ENCODE measurements around the gene GRM7.
"Not testable (repeated sequence)": the region's sequence is repeated elsewhere in the genome, so short reads cannot be mapped to it uniquely, and the experiment has no call there.

Gene GRM7

GRCh38 chr3:6912240-6912639, 51.3 kb downstream of the GRM7 start:
- DNase-seq = no peak
- H3K4me1 Mint-ChIP-seq (ENCODE audit: low read depth in 2 of 2) = no peaks in the 10 kb centered on the region
- H3K4me3 Mint-ChIP-seq = no peak overlapping the region
- peaks cover 0 to 4% of the 10 kb centered on the region in 2 donors for H3K9me3 Mint-ChIP-seq
- ATAC-seq (replicated peaks) = no peak
- H3K27me3 Mint-ChIP-seq = no peaks in the 10 kb centered on the region
- no peak overlapping the region for H3K27ac Mint-ChIP-seq
- no peaks in the 10 kb centered on the region for H3K36me3 Mint-ChIP-seq (ENCODE audit: insufficient read depth)

DNA sequence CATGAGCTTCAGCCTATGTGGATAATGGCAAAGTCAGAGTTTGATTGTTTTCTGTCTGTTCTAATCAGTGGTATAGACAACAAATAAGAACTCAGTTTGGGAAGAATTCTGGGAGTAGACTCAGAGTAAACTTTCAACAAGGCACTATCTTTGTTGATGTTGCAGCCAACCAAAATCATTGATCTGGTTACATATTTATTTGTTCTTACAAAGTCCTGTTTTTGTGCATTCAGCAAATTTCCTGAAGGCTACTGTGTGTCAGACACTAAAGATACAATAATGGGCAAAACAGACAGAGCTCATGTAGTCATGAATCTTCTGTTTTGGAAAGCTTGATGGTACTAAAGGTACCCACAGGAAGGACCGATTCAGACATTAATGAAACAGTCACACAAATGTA, 55.0 kb downstream of the GRM7 start:
- Mint-ChIP-seq H3K27me3 (no peaks in the 10 kb centered on the region), H3K9me3 (peaks cover 0 to 4% of the 10 kb centered on the region in 2 donors), H3K4me1 (ENCODE audit: low read depth in 2 of 2) (no peaks in the 10 kb centered on the region), H3K27ac (no peak overlapping the region), H3K36me3 (ENCODE audit: insufficient read depth) (no peaks in the 10 kb centered on the region), H3K4me3 (no peak overlapping the region)
- DNase-seq = no peak
- ATAC-seq (replicated peaks) = no peak

- ATAC-seq (replicated peaks) = no peak
- Mint-ChIP-seq H3K36me3 (ENCODE audit: insufficient read depth) (no peaks in the 10 kb centered on the region), H3K27ac (no peak overlapping the region), H3K4me1 (ENCODE audit: low read depth in 2 of 2) (no peaks in the 10 kb centered on the region), H3K4me3 (no peak overlapping the region), H3K9me3 (peaks cover 4 to 7% of the 10 kb centered on the region in 2 donors), H3K27me3 (no peaks in the 10 kb centered on the region)
- no peak for DNase-seq
These were observed 60.2 kb downstream of the GRM7 start for GRCh38 chr3:6921066-6921465.

DNA sequence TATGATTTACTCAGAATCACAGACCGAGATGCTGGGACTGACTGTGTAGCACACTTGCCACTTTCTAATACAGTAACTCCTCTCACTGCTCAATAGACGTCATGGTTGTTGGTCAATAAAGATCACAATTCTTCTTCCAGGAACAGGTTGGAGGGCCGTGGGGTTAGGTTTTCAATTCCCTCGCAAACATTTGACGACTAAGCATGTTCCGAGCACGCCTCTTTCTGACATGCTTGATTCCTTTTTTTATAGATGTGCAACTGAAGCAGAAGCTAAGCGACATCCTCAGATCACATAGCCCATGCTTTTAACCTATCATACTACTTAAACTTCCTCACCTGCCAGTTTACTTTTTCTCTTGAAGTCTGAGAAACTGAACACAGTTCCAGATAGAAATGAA, 61.0 kb downstream of the GRM7 start:
- Mint-ChIP-seq H3K9me3 (peaks cover 4 to 7% of the 10 kb centered on the region in 2 donors), H3K4me1 (ENCODE audit: low read depth in 2 of 2) (no peaks in the 10 kb centered on the region), H3K4me3 (no peak overlapping the region), H3K27me3 (no peaks in the 10 kb centered on the region), H3K36me3 (ENCODE audit: insufficient read depth) (no peaks in the 10 kb centered on the region), H3K27ac (no peak overlapping the region)
- ATAC-seq (replicated peaks) = no peak
- DNase-seq = no peak

- H3K27ac Mint-ChIP-seq = no peak overlapping the region
- no peaks in the 10 kb centered on the region for H3K4me1 Mint-ChIP-seq (ENCODE audit: low read depth in 2 of 2)
- ATAC-seq (replicated peaks) (no peak), DNase-seq (no peak)
- no peaks in the 10 kb centered on the region for H3K36me3 Mint-ChIP-seq (ENCODE audit: insufficient read depth)
- H3K9me3 Mint-ChIP-seq = peaks cover 0 to 2% of the 10 kb centered on the region in 2 donors
- H3K27me3 Mint-ChIP-seq = no peaks in the 10 kb centered on the region
- no peak overlapping the region for H3K4me3 Mint-ChIP-seq
These were observed 67.1 kb downstream of the GRM7 start for GRCh38 chr3:6928064-6928463.

DNA sequence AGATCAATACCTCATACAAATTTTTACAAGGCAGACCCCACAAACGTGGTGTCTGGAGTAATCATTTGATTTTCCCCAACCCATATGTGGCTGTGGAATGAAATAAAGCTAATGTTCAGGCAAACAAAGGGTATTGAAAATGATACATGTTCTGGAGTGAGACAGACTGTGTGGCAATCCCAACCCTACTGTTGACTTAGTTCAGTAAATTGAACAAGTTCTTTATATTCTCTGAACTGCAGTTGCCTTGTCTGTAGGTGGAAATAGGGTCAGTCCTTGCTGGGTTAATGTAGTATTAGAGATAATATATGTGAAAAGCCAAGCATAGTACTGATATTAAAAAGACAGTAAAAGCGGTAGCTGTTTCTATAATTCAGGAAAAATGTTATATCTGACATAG, 69.0 kb downstream of the GRM7 start:
- Mint-ChIP-seq H3K27me3 (no peaks in the 10 kb centered on the region), H3K27ac (no peak overlapping the region), H3K4me3 (no peak overlapping the region), H3K4me1 (ENCODE audit: low read depth in 2 of 2) (no peaks in the 10 kb centered on the region), H3K36me3 (ENCODE audit: insufficient read depth) (no peaks in the 10 kb centered on the region), H3K9me3 (peaks cover 2 to 8% of the 10 kb centered on the region in 2 donors)
- no peak for ATAC-seq (replicated peaks)
- DNase-seq = no peak

GRCh38 chr3:6935418-6935817, 74.5 kb downstream of the GRM7 start:
- H3K27me3 Mint-ChIP-seq; DNase-seq; H3K4me3 Mint-ChIP-seq; H3K4me1 Mint-ChIP-seq (ENCODE audit: low read depth in 2 of 2); H3K27ac Mint-ChIP-seq; ATAC-seq (replicated peaks); H3K36me3 Mint-ChIP-seq (ENCODE audit: insufficient read depth): not testable (repeated sequence)
- peaks cover 0 to 25% of the 10 kb centered on the region in 2 donors for H3K9me3 Mint-ChIP-seq

- H3K27me3 Mint-ChIP-seq = no peaks in the 10 kb centered on the region
- no peaks in the 10 kb centered on the region for H3K36me3 Mint-ChIP-seq (ENCODE audit: insufficient read depth)
- no peaks in the 10 kb centered on the region for H3K4me1 Mint-ChIP-seq (ENCODE audit: low read depth in 2 of 2)
- no peak overlapping the region for H3K27ac Mint-ChIP-seq
- H3K9me3 Mint-ChIP-seq = peaks cover 0 to 25% of the 10 kb centered on the region in 2 donors
- DNase-seq (no peak), ATAC-seq (replicated peaks) (no peak)
- no peak overlapping the region for H3K4me3 Mint-ChIP-seq
These were observed 75.1 kb downstream of the GRM7 start for GRCh38 chr3:6935970-6936369.

GRCh38 chr3:6962801-6963200, 101.9 kb downstream of the GRM7 start:
- DNase-seq (no peak), ATAC-seq (replicated peaks) (no peak)
- Mint-ChIP-seq H3K4me1 (ENCODE audit: low read depth in 2 of 2) (no peaks in the 10 kb centered on the region), H3K4me3 (no peak overlapping the region), H3K27me3 (no peaks in the 10 kb centered on the region), H3K36me3 (ENCODE audit: insufficient read depth) (no peaks in the 10 kb centered on the region), H3K9me3 (peaks cover 0 to 4% of the 10 kb centered on the region in 2 donors), H3K27ac (no peak overlapping the region)

GRCh38 chr3:6965881-6966280, 105.0 kb downstream of the GRM7 start:
- H3K27ac Mint-ChIP-seq = no peak overlapping the region
- ATAC-seq (replicated peaks) (no peak), DNase-seq (no peak)
- no peaks in the 10 kb centered on the region for H3K4me1 Mint-ChIP-seq (ENCODE audit: low read depth in 2 of 2)
- no peaks in the 10 kb centered on the region for H3K36me3 Mint-ChIP-seq (ENCODE audit: insufficient read depth)
- peaks cover 0 to 2% of the 10 kb centered on the region in 2 donors for H3K9me3 Mint-ChIP-seq
- H3K27me3 Mint-ChIP-seq = no peaks in the 10 kb centered on the region
- H3K4me3 Mint-ChIP-seq = no peak overlapping the region

GRCh38 chr3:6971933-6972332, 111.0 kb downstream of the GRM7 start:
- H3K4me3 Mint-ChIP-seq = no peak overlapping the region
- peaks cover 0 to 1% of the 10 kb centered on the region in 2 donors for H3K9me3 Mint-ChIP-seq
- H3K36me3 Mint-ChIP-seq (ENCODE audit: insufficient read depth) = no peaks in the 10 kb centered on the region
- no peaks in the 10 kb centered on the region for H3K4me1 Mint-ChIP-seq (ENCODE audit: low read depth in 2 of 2)
- no peak for ATAC-seq (replicated peaks)
- no peaks in the 10 kb centered on the region for H3K27me3 Mint-ChIP-seq
- no peak overlapping the region for H3K27ac Mint-ChIP-seq
- DNase-seq = no peak

DNA sequence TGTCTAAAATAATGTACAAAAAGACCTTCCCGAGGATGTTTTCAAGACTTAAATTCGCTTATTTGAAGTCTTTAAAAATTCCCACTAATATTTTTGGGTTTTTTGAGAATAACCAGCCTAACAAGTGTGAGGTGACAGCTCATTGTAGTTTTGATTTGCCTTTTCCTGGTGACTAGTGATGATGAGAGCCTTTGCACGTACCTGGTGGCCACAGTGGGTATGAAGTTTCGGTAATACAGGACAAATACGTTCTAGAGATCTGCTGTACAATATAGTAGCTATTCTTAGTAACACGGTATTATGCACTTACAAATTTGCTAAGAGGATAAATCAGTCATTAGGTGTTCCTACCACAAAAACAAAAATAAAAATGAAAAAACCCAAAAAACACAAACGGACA, 124.9 kb downstream of the GRM7 start:
- H3K27me3 Mint-ChIP-seq = no peaks in the 10 kb centered on the region
- no peak overlapping the region for H3K27ac Mint-ChIP-seq
- no peaks in the 10 kb centered on the region for H3K4me1 Mint-ChIP-seq (ENCODE audit: low read depth in 2 of 2)
- ATAC-seq (replicated peaks) (no peak), DNase-seq (no peak)
- H3K36me3 Mint-ChIP-seq (ENCODE audit: insufficient read depth) = peaks cover 3% of the 10 kb centered on the region
- H3K4me3 Mint-ChIP-seq = no peak overlapping the region
- peaks cover 6 to 16% of the 10 kb centered on the region in 2 donors for H3K9me3 Mint-ChIP-seq

- no peaks in the 10 kb centered on the region for H3K4me1 Mint-ChIP-seq (ENCODE audit: low read depth in 2 of 2)
- peaks cover 3% of the 10 kb centered on the region for H3K36me3 Mint-ChIP-seq (ENCODE audit: insufficient read depth)
- H3K9me3 Mint-ChIP-seq = peaks cover 16% of the 10 kb centered on the region in 2 donors
- H3K27ac Mint-ChIP-seq = no peak overlapping the region
- no peak for ATAC-seq (replicated peaks)
- no peaks in the 10 kb centered on the region for H3K27me3 Mint-ChIP-seq
- no peak overlapping the region for H3K4me3 Mint-ChIP-seq
- DNase-seq = no peak
These were observed 128.8 kb downstream of the GRM7 start for GRCh38 chr3:6989608-6990291.

DNA sequence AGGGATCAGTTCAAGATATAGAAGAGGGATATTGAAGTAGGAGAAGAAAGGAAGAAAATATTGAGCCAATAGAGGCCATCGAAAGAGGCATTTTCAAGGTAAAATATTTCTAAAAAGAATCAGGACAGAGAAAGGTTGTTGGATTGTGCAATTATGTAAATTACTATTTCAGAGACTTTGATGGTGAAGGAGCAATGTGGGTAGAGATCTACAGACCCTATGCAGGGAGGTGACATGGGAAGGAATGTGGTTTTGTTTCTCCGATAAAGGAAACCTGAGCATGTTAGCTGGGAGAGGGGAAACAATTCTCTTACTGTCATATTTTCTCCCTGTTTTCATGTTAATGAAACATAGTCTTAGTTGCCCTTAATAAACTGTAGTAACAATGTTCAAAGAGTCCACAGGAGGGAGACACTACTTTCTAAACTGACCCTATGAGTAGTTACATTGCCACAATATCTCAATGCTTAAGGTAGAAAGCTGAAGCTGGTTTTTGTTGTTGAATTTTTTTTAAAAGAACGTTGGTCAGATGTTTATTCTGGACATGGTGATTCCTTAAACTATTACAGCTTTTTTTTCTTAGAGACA, 133.3 kb downstream of the GRM7 start:
- Mint-ChIP-seq H3K36me3 (ENCODE audit: insufficient read depth) (no peaks in the 10 kb centered on the region), H3K4me1 (ENCODE audit: low read depth in 2 of 2) (no peaks in the 10 kb centered on the region), H3K27me3 (no peaks in the 10 kb centered on the region), H3K9me3 (peaks cover 3 to 15% of the 10 kb centered on the region in 2 donors), H3K4me3 (no peak overlapping the region), H3K27ac (no peak overlapping the region)
- DNase-seq (no peak), ATAC-seq (replicated peaks) (no peak)
